Stimulated activated CD8-positive, alpha-beta memory T cell treated with anti-CD3 and anti-CD28 coated beads, Interleukin-15, amount 100 ng/mL, for 1 hour (primary cell): Measurements from ENCODE around the gene DOK7.
A peak's percentile ranks its signal among the peaks of the same experiment; 100 is the strongest.

Experiments
- DNase-seq: peaks from one replicate; pipeline ENCODE4 v3.0.0-alpha.2; 2020; ENCODE audit warnings: low read depth

DOK7 gene

DNA sequence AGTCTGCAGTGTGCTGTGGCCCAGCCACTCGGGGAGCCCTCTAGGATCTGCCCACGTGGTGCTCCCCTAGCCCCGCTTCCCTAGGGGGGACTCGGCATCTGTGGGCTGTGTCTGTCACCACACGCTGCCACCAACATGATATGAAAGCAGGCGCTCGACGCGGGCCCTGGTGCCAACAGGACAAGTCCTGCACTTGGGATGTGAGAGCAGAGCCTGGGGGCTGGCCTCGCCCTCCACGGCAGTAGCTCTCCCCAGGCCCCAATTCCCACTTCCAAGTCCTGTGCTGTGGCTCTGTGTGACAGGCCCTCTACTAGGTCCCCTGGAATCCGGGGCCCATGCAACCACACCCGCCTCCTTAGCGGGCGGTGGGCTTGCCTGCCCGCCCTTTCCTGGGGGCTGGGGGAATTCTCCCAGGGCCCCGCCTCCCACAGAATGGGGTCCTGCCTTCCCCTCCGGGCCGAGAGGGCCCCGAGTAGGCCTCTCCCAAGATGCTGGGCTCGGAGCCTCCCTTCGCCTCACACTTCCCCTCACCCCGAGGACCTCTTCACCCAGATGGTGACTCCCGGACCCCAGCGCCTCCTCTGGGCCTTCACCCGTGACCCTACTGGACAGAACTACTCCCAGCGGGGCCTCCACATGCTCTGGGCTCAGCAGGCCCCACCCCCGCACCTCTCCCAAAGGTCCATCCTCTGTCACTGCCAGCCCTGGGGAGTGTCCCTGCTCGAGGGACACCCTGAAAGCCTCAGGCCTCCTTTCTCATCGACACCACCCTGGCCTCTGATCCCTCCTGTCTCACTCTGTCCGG lies 57.9 kb downstream of the DOK7 start:
- no peak for DNase-seq

DNA sequence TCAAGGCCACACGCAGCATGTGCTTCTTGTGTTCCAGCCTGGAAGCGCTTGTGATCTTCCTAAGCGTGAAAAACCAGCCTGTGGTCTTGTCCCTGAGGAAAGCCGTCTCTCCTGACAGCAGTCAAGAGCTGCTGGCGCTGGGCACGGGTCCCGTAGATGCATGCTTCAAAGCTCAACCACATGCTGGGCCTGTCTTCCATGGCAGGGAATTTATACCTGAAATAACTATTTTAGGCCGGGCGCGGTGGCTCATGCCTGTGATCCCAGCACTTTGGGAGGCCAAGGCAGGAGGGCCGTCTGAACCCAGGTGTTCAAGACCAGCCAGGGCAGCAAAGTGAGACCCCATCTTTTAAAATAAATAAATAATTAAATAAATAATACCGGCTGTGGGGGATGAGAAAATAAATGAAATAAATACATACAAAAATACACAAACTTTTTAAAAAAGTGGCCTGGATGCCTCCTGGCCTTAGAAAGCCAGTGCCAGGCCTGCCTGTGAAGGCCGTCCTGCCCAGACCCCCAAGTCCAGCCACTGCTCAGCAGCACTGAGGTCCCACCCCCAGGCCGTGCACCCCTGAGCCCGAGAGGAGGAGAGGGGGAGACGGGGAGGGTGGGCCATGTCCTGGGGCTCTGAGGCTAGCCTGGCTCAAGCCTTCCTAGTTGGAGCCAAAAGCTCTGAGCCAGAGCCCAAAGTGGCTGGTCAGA lies 58.7 kb downstream of the DOK7 start:
- no peak for DNase-seq

DNA sequence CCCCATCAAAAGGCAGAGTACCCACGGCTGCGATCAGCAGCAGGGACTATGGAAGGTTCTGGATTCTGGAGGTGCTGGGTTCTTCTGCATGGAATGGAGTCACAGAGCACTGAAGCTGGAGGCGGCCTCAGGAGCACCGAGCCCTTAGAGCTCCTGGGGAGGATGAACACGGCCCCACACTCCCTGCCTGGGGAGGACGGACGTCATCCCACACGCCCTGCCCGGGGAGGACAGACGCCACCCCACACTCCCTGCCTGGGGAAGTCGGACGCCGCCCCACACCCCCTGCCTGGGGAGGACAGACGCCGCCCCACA lies 59.2 kb downstream of the DOK7 start:
- no peak for DNase-seq

DNA sequence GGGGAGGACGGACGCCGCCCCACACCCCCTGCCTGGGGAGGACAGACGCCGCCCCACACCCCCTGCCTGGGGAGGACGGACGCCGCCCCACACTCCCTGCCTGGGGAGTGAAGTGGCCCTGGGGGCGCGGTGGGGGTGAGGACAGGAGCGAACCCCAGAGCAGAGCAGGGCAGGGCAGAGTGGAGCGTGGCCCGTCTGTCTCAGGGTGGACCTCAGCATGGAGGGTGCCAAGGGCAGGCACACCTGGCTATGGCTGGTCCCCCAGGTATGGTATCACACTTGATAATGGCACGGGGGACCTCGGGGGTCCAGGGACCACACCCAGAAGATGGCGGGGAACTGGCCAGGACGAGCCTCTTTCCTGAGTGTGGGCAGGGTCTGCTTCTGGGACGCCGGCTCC lies 59.5 kb downstream of the DOK7 start:
- DNase-seq: no peak

DNA sequence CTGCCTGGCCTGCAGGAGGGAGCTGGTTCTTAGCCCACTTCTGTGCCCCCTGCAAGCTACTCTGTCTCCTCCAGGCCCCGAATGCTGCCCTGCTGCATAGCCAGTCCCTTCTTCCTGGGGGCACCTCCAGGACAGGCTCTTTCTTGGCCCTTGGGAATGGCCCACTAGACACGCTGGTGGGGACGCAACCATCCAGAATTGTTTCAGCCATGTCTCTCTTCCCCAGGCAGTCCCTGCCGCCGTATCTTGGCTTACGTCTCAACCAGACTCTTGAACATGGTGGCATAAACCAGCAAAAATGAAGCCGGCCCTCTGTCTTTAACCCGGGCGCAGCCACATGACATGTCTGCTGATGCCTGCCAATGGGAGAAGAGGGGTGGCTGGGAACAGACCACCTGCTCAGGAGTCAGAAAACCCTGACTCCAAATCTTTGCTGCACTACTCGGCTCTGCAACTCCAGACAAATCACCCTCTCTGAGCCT lies 60.1 kb downstream of the DOK7 start:
- DNase-seq: no peak

DNA sequence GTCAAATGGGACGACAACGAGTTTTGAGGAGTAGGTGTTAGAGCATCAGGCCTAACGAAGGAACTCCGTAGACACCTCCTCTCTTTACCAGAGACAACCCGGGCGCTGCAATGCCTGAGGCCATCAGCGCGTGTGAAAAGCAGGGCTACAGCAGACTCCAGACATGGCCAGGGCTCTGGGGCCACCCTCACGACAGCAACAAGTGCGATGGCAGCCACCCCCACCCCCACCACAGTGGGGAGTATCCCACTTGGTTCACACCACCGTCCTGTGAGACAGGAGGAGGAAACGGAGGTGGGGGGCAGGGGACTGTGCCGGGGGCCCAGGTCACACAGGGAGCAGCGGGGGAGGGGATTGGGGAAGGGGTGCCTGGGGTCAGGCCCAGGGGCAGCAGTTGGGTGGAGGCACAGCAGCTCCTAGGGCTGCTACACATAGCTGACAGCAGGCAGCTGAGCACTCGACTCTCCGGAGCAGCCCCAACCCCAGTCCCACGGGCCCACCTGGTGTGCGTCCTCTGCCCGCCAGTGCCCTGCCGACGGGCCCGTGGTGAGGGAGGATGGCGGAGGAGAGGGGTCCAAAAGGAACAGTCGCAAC lies 60.6 kb downstream of the DOK7 start:
- no peak for DNase-seq

DNA sequence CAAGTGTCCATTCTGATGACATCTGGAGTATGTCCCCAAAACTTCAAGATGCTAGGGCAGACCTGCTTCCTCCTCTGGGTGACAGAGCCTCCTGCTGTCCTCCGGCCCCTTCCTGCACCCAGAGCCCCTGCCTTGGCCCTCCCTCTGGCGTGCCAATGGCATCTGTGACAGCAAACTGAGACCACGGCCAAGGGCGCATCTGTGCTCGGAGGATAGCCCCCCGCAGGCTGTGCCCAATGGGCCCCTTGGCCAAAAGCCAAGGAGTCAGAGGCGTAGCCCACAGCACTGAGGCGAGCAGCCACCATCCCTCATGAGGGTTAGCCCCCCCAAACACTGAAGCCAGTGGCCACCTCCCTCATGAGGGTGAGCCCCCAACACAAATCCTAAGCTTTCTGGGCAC lies 61.2 kb downstream of the DOK7 start:
- no peak for DNase-seq

DNA sequence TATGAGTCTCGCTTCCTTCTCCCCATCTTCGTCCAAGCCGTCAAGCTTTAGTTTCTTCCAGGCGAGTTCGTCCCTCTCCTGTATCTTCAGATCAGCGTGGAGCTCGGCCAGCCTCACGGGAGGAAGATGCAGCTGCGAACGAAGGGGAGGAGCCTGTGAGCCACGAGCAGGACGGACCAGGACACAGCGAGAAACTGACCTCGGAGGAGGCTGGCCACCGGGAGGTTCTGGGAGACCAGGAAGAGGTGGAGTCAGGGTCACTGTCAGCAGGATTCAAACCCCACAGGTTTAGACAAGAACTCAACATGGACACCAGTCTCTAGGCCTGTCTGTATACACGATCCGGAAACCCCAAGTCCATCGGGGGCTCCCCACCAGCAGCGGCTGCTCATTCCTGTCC lies 61.8 kb downstream of the DOK7 start:
- DNase-seq: no peak

DNA sequence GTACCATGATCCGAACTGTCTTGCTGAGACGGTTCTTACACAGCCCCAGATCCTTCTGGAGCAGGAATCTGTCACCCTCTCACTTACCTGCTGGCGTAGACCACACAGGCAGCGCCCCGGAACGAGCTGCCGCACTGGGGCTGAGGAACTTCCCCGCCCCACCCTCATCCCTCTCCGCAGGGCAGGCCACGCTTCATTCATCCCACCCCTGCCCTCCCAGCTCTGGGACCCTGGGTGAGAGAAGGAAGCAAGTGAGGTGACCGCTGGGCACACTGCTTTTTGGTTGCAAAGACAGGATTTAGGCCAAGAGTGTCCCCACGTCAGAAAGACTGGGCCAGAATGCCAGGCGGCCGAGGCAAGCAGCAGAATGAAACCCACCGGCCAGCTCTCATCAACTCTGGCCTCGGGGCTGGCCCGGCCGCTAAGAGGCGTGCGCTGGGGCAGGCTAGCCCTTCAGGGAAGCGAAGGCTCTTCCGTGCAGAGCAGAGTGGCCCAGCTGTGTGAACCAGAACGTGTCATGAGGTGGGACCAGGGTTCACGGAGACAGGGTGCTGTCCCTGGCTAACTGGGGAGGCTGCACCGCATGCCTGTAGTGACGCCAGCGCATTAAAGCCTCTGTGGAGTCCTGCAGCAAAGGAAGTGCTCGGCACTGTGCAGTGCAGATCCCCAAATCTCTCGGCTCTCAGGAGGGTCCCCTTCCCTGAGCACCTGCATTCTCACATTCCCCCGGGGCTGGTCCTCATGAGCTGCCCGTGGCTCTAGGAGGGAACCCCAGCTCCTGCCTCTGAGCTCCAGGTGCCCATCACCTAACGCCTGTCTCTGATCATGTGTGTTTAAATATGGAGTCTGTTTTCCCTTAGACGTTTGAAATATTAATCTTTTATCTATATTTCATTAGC lies 62.7 kb downstream of the DOK7 start:
- no peak for DNase-seq

DNA sequence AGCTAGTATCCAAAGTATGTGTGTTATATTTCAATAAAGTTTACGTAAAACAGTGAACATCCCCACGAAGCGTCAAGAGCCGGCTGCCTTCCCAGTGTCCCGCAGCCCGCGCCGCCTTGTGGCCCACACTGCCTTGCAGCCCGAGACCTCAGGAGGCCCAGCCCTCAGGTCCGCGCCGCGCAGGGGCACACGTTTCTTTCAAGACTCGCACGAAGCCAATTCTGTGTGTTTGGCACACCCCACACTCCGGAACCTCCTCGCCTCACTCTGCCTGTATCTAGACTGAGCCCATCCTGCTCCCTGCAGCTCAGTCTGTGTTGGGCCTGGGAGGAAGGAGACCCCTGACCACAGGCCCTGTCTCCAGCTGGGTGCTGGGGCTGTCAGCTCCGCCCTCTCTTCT lies 63.4 kb downstream of the DOK7 start:
- no peak for DNase-seq

DNA sequence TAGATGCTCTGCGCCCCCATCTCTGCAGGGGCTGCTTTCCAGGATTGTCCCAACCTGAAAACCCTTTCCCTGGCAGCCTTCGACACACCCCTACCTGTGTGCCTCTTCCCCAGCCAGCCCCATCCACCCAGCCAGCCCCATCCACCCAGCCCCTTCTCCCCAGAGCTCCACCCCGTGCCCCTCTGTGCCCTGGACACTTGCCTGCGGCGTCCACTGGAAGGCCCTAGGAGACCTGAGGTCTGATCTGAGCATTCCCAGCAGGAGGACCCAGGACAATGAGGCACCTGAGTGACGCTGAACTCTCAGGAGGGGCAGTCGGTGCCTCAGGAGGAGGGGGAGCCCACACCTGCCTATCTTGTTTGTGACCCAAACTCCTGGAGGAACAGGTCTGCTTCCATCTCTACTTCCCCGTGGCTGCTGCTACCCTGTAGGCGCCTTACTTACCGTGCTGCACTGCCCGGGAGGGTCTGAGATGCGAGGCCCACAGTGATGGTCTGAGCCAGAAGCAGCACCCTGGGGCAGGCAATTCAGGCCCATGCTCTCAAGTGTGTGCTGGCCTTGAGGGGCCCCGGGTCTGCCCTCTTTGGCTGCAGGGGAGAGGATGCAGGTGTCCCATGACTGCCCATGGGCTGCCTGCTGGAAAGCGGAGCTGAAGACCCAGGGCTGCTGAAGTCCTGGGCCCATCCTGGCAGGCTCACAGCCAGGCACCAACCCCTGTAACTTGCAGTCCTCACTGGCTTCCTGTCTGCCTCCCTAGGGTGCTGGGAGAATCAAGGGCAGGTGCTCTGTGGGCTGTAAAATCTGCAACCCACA lies 64.2 kb downstream of the DOK7 start:
- DNase-seq: no peak

DNA sequence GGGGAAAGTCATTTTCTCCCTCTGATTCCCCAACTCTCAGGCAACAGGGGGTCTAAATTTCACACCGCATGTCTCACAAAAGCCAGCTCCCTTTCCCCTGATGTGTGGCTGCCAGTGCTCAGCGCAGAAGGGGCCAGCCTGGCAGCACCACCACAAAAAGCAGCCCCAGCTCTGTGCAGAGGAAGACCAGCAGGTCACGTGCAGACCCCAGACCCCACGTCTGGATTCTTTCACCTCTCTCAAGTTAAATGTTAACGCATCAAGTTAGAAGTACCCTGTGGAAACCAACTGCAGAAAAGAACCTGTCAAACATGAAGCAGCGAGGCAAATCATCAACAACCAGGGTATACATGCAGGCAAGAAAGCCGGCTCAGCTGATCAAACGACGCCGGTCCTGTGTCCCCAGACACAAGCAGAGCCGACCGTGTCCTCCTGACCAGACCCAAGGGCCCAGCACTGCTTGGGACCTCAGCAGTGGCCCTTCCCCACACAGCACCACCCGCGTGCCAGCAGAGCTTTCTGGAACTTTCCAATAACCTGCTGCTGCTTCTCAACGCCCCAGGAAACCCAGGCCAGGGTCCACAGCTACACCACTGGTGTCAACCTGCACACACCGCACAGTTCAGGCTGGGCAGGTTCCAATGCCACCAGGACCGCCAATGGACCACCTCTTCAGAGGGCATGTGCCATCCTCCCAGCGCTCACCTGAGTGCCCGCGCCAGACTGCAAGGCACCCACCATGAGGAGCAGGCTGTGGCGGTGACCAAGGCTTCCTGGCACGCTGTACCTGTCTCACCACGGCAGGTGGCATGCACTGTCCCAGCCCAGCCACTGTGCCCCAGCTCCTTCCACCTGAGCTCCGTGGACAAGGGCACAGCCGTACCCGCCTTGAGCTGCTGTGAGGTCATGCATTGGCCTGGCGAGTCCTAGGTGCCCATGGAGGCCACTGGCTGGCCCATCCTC lies 65.1 kb downstream of the DOK7 start:
- DNase-seq: no peak

DNA sequence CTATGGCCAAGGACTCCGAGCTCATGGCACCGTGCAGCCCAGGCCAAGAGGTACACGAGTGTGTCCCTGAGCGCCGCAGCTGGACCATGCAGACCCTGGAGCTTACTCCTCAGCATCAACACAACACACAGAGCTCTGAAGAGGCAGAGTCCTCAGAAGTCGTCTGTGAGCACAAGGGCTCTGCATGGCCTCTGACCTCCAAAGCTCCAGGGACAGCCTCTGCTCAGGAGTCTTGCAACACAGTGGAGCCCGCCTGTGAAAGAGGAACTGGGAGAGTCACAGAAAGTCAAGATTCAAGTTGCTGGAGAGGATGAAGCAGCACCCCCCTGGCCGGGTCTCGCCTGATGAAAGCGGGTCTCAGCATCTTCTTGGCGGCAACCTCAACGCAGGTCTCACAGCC lies 66.3 kb downstream of the DOK7 start:
- DNase-seq: no peak

DNA sequence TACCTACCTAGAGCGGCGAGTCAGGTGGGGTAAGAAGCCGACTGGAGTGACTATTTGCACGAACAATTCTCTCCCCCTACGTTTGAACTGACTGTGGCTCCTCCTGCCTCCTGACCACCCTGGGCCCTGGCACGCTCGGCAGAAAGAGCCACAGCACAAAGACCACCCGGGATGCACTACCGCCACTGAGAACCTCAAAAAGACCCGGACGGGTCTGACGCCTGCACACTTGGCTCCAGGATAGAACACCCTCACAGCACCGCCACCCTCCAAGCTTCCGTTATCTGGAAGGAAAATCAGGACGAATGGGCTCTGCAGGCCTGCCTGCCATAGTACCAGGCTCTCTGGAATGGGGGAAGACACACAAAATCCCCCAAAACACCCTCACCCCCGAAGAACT lies 66.9 kb downstream of the DOK7 start:
- DNase-seq: no peak

DNA sequence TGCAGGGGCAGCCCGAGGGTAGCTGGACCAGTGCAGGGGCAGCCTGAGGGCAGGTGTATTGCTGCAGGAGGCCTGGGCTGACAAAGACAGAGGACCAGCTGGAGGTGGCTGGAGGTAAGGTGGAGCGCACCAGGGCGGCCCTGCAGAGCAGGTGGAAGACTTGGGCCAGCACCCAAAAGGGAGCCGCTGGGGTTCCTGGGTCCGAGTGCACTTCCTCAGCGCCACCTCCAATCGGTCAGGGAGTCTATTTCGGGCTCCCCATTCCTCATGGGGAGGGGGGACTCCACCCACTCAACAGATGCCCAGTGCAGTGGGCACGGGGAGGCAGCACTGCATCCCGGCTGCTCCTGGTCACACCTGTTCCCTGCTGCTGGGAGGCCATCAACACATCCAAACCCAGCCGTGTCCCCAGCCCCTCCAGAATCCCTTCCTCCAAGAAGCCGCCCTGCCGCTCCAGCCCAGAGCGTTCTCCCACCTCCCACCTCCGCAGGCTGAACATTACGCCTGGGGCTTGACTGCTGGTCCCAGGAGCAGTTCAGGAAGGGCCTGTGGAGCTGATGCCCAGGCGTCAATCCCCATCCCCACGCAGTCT lies 67.7 kb downstream of the DOK7 start:
- DNase-seq: no peak

DNA sequence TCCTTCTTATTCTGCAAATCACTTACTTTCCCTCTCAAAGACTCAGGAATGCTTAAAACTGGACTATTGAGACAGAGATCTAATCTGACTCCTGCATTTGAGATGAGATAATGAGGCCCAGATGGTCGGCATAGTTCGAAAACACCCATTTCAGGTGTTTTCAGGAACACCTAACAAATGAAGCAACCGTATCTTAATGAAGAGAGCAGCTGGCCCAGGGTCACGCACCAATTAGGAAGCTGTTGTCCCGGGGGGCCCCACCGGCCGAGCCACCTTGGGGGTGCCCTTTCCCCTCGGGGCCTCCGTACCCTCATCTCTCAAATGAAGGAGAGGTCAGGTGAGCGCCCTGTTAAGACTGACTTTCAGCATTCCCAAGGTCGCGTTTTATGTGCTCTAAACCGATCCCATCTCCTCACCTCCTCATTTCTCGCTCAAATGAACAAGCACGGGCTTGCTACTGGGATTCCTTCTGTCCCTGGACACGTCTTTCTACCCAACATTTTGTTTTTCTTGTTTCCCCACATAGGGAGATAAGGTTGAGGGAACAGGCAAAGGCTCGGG lies 68.3 kb downstream of the DOK7 start:
- no peak for DNase-seq

DNA sequence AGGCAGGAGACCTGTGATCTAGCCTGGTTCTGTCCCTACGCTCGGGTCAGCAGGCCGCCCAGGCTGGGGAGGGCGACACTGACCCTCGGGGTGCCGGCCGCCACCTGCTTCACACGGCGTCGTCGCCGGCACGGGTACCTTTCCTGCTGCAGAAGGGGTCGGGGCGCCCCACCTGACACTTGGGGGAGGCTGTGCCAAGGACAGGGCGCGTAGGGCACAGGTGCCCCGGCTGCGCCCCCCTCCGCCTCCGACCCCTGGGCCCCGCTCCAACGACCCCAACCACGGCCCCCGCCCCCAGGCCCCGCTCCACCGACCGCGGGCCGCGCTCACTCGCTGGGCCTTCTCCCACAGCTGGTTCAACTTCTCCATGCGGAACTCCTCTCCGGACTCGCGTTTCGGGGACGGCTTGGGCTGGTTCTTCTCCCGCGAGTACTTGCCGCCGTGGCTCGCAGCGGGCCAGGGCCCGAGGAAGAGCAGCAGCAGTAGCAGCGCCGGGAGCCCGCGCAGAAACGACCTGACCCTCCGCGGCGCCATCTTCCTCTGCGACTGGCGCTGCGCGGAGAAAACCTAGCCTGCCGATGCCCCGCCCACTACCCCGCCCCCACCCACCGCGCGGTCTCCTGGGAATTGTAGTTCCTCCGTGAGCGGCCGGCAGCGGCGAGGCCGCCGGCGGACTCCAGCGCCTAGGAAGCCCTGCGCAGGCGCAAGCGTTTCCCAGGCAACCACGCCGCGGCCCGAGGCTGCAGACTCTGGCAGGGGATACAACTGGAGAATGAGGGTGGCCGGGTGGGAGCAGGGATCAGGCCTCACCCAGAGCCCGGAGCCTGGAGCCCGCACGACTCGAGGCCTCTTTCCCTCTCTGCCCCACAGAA lies 69.0 kb downstream of the DOK7 start, which contains the start of gene LRPAP1:
Gene LRPAP1, minus strand, starts transcription at position 544 of the 872 bp plus-strand sequence. Its CDS starts 10 bp downstream, at position 534.
- DNase-seq: peak; percentile 64

DNA sequence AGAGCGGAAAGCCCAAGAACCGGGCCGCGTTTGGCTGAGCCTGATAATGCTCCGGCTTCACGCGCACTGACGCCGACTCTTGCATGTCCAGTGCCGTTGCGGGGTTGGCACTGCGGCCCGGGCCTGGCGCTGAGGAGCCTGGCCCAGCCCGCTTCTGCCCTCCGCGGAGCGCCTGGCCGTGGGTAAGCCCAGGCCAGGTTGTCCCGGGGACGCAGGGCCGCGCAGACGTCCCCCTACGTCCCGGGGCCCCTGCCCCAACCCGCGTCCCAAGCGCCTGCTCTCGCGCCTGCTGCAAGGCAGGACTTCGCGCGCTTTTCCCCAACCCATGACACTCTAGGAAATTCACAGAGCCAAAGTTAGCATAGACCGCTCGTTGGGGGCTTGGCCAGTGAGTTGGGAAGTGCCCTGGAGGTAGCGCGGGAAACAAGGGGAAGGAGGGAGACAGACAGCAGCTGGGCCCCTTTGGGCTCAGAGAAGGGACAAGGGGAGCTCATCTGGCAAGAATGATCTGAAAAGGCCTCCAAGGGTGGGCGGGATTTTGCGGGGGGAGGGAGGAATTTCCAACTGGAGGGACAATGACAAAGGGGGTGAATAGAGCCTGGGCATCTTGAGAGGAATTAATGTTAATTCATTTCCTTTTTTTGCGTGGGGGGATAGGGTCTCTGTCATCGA lies 69.8 kb downstream of the DOK7 start:
- no peak for DNase-seq
